PC-3 (cell line): ENCODE results near the gene C1QTNF3. TPM values are rescaled to one million over a fixed set of nuclear protein-coding genes. Genes with fewer than 3 reads are reported as not detected.

Experiments used
- ATAC-seq: fragments of 200-7000 bp; cut with Tn5 transposase; 2 replicates; pipeline ENCODE4 v1.9.1; 2020; ENCODE audit warnings: mild to moderate bottlenecking, moderate library complexity
- BruUV-seq: library from RNA; stranded (reverse); fragments of 400-500 nt; replicated peaks from 2 replicates; lab custom pipeline; 2021; lab: Mats Ljungman, UMichigan
- CTCF ChIA-PET: fragments of 300-600 bp; sonication (Branson Sonifier 250); formaldehyde crosslinking; loops from one replicate; lab custom pipeline; 2022; ENCODE audit warnings: antibody characterized with exemption; lab: Charles Lee
- POLR2A ChIA-PET: fragments of 300-600 bp; sonication (Branson Sonifier 250); formaldehyde crosslinking; loops from one replicate; lab custom pipeline; 2022; ENCODE audit warnings: antibody characterized with exemption; ENCODE audit not compliant: unreplicated experiment; lab: Charles Lee
- DNase-seq: peaks from one replicate; pipeline ENCODE4 v3.0.0-alpha.2; 2015
- H2AFZ ChIP-seq: fragments of 300-600 bp; sonication (generic); 2 replicates; pipeline ENCODE4 v1.6.0; 2016; ENCODE audit warnings: antibody characterized with exemption, low read length
- H3F3A ChIP-seq: fragments of 300-600 bp; sonication (generic); one replicate; pipeline ENCODE4 v1.6.0; 2017; ENCODE audit warnings: antibody characterized with exemption, low read length, control low read depth, mild to moderate bottlenecking; ENCODE audit not compliant: unreplicated experiment
- H3K27ac ChIP-seq: fragments of 300-600 bp; sonication (generic); 2 replicates; pipeline ENCODE4 v1.5.1; 2016; ENCODE audit warnings: mild to moderate bottlenecking, low read length
- H3K27me3 ChIP-seq: fragments of 300-600 bp; sonication (generic); 2 replicates; pipeline ENCODE4 v1.6.1; 2016; ENCODE audit warnings: low read length, mixed read lengths
- H3K36me3 ChIP-seq: fragments of 300-600 bp; sonication (generic); 2 replicates; pipeline ENCODE4 v1.6.1; 2016; ENCODE audit warnings: low read depth, mixed run types, low read length, mixed read lengths
- H3K4me1 ChIP-seq: fragments of 300-600 bp; sonication (generic); 2 replicates; pipeline ENCODE4 v1.5.1; 2016; ENCODE audit warnings: low read length; ENCODE audit not compliant: insufficient read depth
- H3K4me2 ChIP-seq: fragments of 300-600 bp; sonication (generic); 2 replicates; pipeline ENCODE4 v1.6.0; 2016; ENCODE audit warnings: low read length
- H3K4me3 ChIP-seq: fragments of 300-600 bp; sonication (generic); 2 replicates; pipeline ENCODE4 v1.5.1; 2016; ENCODE audit warnings: mild to moderate bottlenecking, low read length, mixed read lengths
- H3K79me2 ChIP-seq: fragments of 300-600 bp; sonication (generic); 2 replicates; pipeline ENCODE4 v1.6.1; 2017; ENCODE audit warnings: low read length, mixed read lengths
- H3K9ac ChIP-seq: fragments of 300-600 bp; sonication (generic); 2 replicates; pipeline ENCODE4 v1.6.0; 2016; ENCODE audit warnings: mild to moderate bottlenecking, low read length
- H3K9me2 ChIP-seq: fragments of 300-600 bp; sonication (generic); replicated peaks from 2 replicates; pipeline ENCODE4 v1.6.1; 2016; ENCODE audit warnings: mixed run types, low read length, mixed read lengths
- H3K9me3 ChIP-seq: fragments of 300-600 bp; sonication (generic); 2 replicates; pipeline ENCODE4 v1.6.1; 2016; ENCODE audit warnings: low read length, mixed read lengths
- H4K20me1 ChIP-seq: fragments of 300-600 bp; sonication (generic); 2 replicates; pipeline ENCODE4 v1.6.1; 2016; ENCODE audit warnings: low read length, mixed read lengths
- CTCF ChIP-seq: fragments of 300-600 bp; sonication (generic); conservative IDR thresholded peaks from 2 replicates; pipeline ENCODE4 v1.5.1; 2017; ENCODE audit warnings: antibody characterized with exemption, low read depth, mild to moderate bottlenecking, low read length
- EZH2 ChIP-seq: fragments of 300-600 bp; sonication (generic); IDR thresholded peaks from one replicate; pipeline ENCODE4 v1.6.1; 2017; ENCODE audit warnings: antibody characterized with exemption, mild to moderate bottlenecking, low read length; ENCODE audit not compliant: unreplicated experiment
- EZH2phosphoT487 ChIP-seq: fragments of 300-600 bp; sonication (generic); IDR thresholded peaks from 2 replicates; pipeline ENCODE4 v1.6.1; 2018; ENCODE audit warnings: mild to moderate bottlenecking, antibody characterized with exemption, low read length, borderline replicate concordance
- intact Hi-C: fragments of 100-400 bp; cut with micrococcal nuclease; formaldehyde crosslinking; loops from 2 replicates; pipeline ENCODE4 v1.9.0; 2023
- total RNA-seq: library from RNA; depleted of rRNA; stranded (reverse); fragments of >200 nt; gene quantifications from 2 replicates; pipeline ENCODE4 v1.2.3, GENCODE V29; 2014

The C1QTNF3 gene
- total RNA-seq, 1 experiment from 2014 or later = 1.1 TPM

GRCh38 chr5:33978306-33978705 lies 64.7 kb downstream of the C1QTNF3 start:
- TF ChIP-seq CTCF (no peak), EZH2 (no peak), EZH2phosphoT487 (no peak)
- H3K9ac ChIP-seq = no peak overlapping the region
- no peaks in the 10 kb centered on the region for H4K20me1 ChIP-seq
- no peak overlapping the region for H3K27ac ChIP-seq
- no peaks in the 10 kb centered on the region for H3F3A ChIP-seq
- no TSS peak for BruUV-seq
- no peak overlapping the region for H2AFZ ChIP-seq
- no peaks in the 10 kb centered on the region for H3K9me2 ChIP-seq
- ATAC-seq = no peak
- no peaks in the 10 kb centered on the region for H3K27me3 ChIP-seq
- no peak overlapping the region for H3K4me3 ChIP-seq
- no peaks in the 10 kb centered on the region for H3K4me1 ChIP-seq
- no peak overlapping the region for H3K4me2 ChIP-seq
- ChIA-PET CTCF (no interaction called here), POLR2A (interaction anchor here (0.6 kb wide), 1 partner anchor 19 kb away, joined by 3 read pairs; no protein-coding TSS in a partner anchor)
- intact Hi-C loops = no loop called here
- no peaks in the 10 kb centered on the region for H3K36me3 ChIP-seq
- H3K79me2 ChIP-seq = no peaks in the 10 kb centered on the region
- no peak for DNase-seq
- H3K9me3 ChIP-seq = no peaks in the 10 kb centered on the region

DNA sequence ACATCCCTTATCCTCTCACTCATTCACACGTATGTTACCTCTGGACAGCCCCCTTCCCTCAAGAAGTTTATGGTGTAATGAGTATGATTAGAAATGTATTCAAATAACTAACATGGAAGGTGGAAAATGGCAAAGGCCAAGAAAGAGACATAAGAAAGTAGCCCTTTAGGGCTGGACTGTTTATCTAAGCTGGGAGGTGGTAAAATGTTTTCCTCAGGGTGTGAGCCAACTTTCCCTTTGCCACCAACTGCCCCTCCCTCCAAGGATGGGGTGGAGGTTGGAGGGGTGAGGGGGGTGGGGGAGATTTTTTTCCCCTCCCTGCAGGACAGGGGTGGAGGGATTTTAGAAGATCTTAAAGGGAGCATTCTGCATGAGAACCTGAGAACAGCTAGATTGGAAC lies 66.7 kb downstream of the C1QTNF3 start:
- Histone ChIP-seq H3K9me3 (no peaks in the 10 kb centered on the region), H3K27ac (no peak overlapping the region), H3K9me2 (no peaks in the 10 kb centered on the region), H3K36me3 (no peaks in the 10 kb centered on the region), H3F3A (no peaks in the 10 kb centered on the region), H3K9ac (no peak overlapping the region), H3K27me3 (no peaks in the 10 kb centered on the region), H3K79me2 (no peaks in the 10 kb centered on the region), H3K4me1 (no peaks in the 10 kb centered on the region), H4K20me1 (no peaks in the 10 kb centered on the region), H2AFZ (no peak overlapping the region), H3K4me2 (no peak overlapping the region), H3K4me3 (no peak overlapping the region)
- intact Hi-C loops = no loop called here
- CTCF ChIA-PET = no interaction called here
- POLR2A ChIA-PET = no interaction called here
- ATAC-seq (no peak), DNase-seq (no peak)
- TF ChIP-seq EZH2phosphoT487 (no peak), CTCF (no peak)
- no TSS peak for BruUV-seq

DNA sequence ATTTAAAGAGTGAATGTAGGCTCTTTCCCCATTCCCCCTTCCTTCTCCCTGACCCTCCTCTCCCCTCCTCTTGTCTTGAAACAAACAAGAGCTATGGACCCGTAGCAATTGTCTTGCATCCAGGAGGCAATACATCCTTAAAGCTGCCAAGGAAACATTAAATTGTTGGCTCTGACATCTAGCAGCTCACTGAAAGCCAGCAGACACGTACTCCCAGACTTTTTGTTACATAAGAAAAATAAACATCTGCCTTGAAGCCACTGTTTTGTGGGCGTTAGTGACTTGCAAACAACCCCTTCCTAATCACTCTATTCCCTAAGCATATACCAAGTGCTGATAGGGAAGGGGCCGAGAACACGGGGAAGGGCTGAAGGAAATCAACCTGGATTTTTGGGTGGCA lies 67.2 kb downstream of the C1QTNF3 start:
- CTCF ChIA-PET = no interaction called here
- H3K9me3 ChIP-seq = no peaks in the 10 kb centered on the region
- DNase-seq = no peak
- H3K79me2 ChIP-seq = no peaks in the 10 kb centered on the region
- no peak overlapping the region for H3K9ac ChIP-seq
- H3K36me3 ChIP-seq = no peaks in the 10 kb centered on the region
- no peak overlapping the region for H3K4me3 ChIP-seq
- intact Hi-C loops = no loop called here
- H3K27ac ChIP-seq = no peak overlapping the region
- H3F3A ChIP-seq = no peaks in the 10 kb centered on the region
- no peak overlapping the region for H3K4me2 ChIP-seq
- H3K27me3 ChIP-seq = no peaks in the 10 kb centered on the region
- ATAC-seq = no peak
- BruUV-seq = no TSS peak
- no peaks in the 10 kb centered on the region for H4K20me1 ChIP-seq
- TF ChIP-seq EZH2phosphoT487 (no peak), CTCF (no peak), EZH2 (no peak)
- POLR2A ChIA-PET = no interaction called here
- no peaks in the 10 kb centered on the region for H3K9me2 ChIP-seq
- H2AFZ ChIP-seq = no peak overlapping the region
- no peaks in the 10 kb centered on the region for H3K4me1 ChIP-seq
